ENCODE measurements around the gene PEX11G.
A peak's percentile ranks its signal among the peaks of the same experiment; 100 is the strongest.

DNA sequence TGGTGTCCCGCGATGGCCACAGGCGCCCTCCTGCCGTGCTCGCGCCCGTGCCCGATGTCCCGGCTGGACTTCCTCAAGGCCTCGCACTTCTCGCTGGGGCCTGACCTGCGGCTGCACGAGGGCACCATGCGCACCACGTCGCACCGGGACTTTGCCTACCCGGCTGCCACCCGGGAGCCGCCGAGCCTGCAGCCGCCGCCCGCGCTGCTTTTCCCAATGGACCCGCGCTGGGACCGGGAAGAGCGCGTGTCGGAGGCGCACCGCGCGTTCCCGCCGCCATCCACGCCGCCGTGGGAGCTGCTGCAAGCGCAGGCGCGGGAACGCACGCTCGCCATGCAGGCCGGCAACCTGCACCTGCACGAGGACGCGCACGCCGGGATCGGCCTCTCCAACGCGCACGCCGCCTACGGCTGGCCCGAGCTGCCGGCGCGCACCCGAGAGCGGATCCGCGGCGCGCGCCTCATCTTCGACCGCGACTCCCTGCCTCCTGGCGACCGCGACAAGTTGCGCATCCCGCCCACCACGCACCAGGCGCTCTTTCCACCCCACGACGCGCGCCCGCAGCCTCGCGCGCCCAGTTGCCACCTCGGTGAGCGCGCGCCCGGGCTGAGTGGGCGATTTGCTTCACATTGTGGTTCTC is 12.1 kb upstream of the PEX11G start:
- TF ChIP-seq POLR2AphosphoS5 (IDR thresholded peaks at IDR 0.05; ENCODE audit: insufficient read depth, low read depth, low read length) (no peak), CTCF (IDR thresholded peaks at IDR 0.05; ENCODE audit: extremely low read depth in 1 of 2, insufficient read depth in 1 of 2, low read depth in 1 of 2, low read length in 2 of 2) (no peak), GATA2 (IDR thresholded peaks at IDR 0.05; ENCODE audit: insufficient read depth, insufficient read length, low read depth, low read length) (no peak), MYC (IDR thresholded peaks at IDR 0.05; ENCODE audit: low read depth, low read length) (no peak), EZH2 (IDR thresholded peaks at IDR 0.05; ENCODE audit: borderline replicate concordance, low read depth, low read length, severe bottlenecking) (peak; percentile 51), POLR2A (IDR thresholded peaks at IDR 0.05; ENCODE audit: low read depth, low read length) (no peak)
- TF ChIP-seq, protein P1, sequence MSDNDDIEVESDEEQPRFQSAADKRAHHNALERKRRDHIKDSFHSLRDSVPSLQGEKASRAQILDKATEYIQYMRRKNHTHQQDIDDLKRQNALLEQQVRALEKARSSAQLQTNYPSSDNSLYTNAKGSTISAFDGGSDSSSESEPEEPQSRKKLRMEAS (IDR thresholded peaks at IDR 0.05; ENCODE audit: insufficient read depth, insufficient read length), result no peak
